HL-60 (cell line): ENCODE measurements around the gene ZNF24.

Source experiments
- CTCF ChIP-seq: IDR thresholded peaks from one replicate; pipeline ENCODE4 v1.5.1; 2011; ENCODE audit warnings: low read length, control low read depth, inconsistent platforms; ENCODE audit not compliant: insufficient read depth
- GABPA ChIP-seq: IDR thresholded peaks from 2 replicates; pipeline ENCODE4 v1.6.1; 2012; ENCODE audit warnings: low read depth
- POLR2AphosphoS5 ChIP-seq: IDR thresholded peaks from 2 replicates; pipeline ENCODE4 v1.6.1; 2012; ENCODE audit warnings: low read depth
- REST ChIP-seq: IDR thresholded peaks from 2 replicates; pipeline ENCODE4 v1.6.1; 2012; ENCODE audit warnings: low read depth; ENCODE audit not compliant: insufficient replicate concordance
- SPI1 ChIP-seq: IDR thresholded peaks from 2 replicates; pipeline ENCODE4 v1.6.1; 2012; ENCODE audit warnings: low read depth, mild to moderate bottlenecking, borderline replicate concordance

- no peak for TF ChIP-seq POLR2AphosphoS5
- TF ChIP-seq CTCF: no peak
- no peak for TF ChIP-seq GABPA
- no peak for TF ChIP-seq REST
- no peak for TF ChIP-seq SPI1
Measured at GRCh38 chr18:35374708-35375107, 30.5 kb upstream of the ZNF24 start.
